Bone marrow (tissue), 2 donors: ENCODE measurements around the gene TXNL4A.
"Not testable (repeated sequence)": the region's sequence is repeated elsewhere in the genome, so short reads cannot be mapped to it uniquely, and the experiment has no call there.

Experiments
- DNase-seq, 2 donors: peaks; one replicate each; lab custom pipeline; 2025; lab: John Stamatoyannopoulos, UW

TXNL4A gene, protein sequence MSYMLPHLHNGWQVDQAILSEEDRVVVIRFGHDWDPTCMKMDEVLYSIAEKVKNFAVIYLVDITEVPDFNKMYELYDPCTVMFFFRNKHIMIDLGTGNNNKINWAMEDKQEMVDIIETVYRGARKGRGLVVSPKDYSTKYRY

GRCh38 chr18:79988451-79989194 lies at the start of gene TXNL4A:
TXNL4A (minus strand) TSS chr18:79988563; CDS start chr18:79988392, 171 bp downstream.
- peak; percentile 40 to 71 for DNase-seq

DNA sequence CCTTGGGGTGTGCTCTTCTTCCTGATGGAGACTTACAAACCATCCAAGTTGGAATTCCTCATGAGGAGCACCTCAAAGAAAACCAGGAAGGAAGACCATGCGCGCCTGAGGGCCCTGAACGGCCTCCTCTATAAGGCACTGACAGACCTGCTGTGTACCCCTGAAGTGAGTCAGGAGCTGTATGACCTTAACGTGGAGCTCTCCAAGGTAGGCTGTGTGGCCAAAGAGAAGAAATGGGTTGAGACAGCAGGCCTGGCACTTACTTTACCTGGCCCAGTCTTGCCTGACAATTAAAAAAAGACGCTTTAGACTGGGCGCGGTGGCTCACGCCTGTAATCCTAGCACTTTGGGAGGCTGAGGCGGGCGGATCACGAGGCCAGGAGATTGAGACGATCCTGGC lies 48.9 kb upstream of the TXNL4A start:
- DNase-seq, result no peak

DNA sequence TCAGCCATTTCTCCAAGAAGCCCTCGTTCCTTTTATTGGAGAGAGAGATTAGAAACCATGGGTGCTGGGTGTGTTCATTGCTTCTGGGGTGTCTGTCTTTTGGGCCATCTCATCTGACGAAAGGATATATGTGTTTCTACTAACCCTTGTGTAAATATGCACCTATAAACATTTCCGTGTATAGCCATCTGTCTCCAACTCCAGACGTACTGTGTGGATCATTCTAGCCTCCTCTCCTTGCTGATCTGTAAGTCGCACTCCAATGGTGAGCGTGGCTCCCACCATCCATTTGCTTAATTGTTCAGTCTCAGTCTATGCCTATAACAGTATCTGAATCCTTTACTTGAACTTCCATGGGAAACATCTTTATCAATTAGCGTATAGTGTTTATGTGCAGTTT lies 47.6 kb upstream of the TXNL4A start:
- no peak for DNase-seq

DNA sequence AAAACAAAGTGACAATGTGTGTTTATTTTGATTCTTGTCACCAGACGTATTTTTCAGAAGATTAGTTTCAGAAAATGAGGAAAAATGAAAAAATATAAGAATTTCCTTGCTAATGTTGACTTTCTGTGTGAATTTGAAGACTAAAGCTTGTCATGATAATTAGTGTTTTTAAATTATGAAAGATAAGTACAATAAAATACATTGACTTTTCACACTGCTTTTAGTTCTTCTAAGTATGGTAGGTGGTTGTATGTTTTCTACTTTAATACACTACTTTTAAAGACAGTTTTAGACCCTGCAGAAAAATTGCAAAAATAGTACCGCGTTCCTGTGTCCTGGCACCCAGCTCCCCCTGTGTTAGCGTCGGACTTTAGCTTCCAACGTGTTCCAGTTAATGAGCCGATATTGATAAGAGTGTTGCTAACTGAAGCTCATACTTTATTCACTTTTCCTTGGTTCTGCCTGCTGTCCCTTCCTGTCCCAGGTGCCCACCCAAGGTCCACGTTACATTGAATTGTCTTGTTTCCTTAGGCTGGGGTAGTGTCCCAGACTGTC lies 46.6 kb upstream of the TXNL4A start:
- no peak for DNase-seq

DNA sequence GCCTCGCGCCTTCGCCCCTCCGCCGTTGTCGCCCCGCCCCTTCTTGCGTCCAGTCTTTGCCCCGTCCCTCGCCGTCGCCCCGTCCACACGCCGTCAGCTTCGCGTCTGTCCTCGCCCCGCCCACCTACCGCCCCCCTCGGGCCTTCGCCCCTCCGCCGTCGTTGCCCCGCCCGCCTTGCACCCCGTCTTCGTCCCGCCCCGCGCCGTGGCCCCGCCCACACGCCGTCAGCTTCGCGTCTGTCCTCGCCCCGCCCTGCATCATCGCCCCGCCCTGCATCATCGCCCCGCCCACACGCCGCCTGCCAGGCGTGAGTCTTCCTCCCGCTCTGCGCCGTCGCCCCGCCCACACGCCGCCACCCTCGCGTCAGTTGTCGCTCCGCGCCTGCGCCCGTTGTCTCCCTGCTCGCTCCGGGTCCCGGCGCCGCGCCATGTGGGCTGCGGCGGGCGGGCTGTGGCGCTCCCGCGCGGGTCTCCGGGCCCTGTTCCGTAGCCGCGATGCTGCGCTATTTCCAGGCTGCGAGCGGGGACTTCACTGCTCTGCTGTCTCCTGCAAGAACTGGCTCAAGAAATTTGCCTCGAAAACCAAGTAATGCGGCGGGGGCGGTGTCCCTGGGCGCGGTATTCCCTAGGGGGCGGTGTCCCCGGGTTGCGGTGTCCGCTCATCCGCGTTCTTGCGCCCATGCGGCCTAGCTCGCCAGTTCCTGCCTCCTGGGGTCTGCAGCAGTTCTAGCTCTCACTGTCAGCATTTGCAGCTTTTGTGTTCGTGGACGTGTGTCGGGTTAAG lies 45.9 kb upstream of the TXNL4A start, which contains the start of gene RBFA:
Gene RBFA, plus strand, starts transcription at position 367 of the 784 bp plus-strand sequence. Its CDS starts 62 bp downstream, at position 429.
- DNase-seq, result peak; percentile 99 to 100

GRCh38 chr18:80033181-80034067 lies 45.1 kb upstream of the TXNL4A start:
- peak in 1 of 2 donors; percentile 62 for DNase-seq

- DNase-seq, result no peak
Observed at GRCh38 chr18:80029690-80030089, 41.3 kb upstream of the TXNL4A start.

DNA sequence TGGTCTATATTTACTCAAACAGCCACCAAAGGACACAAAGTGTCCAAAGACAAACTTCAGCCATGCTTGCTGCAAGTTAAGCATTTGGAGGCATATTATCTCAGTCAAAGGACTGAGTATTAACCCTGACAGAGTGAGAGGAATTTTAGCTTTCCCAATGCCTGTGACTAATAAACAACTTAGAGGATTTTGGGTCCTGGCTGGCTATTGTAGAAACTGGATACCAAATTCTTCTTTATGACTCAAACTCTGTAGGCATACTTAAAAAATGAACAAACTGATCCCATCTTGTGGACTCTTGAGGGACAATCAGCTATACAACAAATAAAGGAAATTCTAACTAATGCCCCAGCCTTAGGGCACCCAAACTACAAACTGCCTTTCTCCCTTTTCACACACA lies 39.4 kb upstream of the TXNL4A start:
- not testable (repeated sequence) for DNase-seq

- no peak for DNase-seq
Observed at GRCh38 chr18:80026363-80026762, 38.0 kb upstream of the TXNL4A start.

DNA sequence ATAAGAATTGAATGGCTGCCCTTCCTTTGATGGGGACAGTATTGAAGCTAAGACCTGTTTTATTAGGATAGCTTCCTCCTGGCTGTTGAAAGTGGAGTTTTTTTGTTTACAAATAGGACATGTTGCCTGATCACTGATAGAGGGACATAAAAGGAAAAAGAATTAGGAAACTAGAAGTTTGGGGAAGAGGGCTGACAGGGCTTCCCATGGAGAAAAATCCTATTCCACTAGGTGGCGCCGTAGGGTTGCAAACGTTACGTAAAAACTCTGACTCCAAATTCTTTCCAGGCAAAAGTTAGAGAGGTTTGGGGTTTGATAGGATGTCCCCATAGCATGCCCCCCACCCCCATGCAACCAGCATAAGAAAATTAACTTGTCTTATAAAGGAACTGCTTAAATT lies 34.8 kb upstream of the TXNL4A start:
- peak in 1 of 2 donors; percentile 1 for DNase-seq

- no peak for DNase-seq
Observed at GRCh38 chr18:80022613-80023012, 34.2 kb upstream of the TXNL4A start.

DNA sequence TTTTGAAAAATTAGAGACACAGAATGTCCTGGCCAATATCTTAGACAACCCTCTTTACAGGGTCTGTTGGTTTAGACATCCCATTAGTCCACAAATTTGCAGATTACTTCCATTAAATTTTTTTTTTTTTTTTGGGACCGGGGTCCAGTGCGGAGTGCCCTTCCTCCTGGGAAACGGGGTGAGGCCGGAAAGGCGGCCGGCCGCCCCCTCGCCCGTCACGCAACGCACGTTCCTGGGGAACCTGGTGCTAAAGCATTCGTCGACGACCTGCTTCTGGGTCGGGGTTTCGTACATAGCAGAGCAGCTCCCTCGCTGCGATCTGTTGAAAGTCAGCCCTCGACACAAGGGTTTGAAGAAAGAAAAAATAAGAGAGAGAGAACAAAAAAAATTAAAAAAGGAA lies 24.4 kb upstream of the TXNL4A start:
- no peak for DNase-seq

DNA sequence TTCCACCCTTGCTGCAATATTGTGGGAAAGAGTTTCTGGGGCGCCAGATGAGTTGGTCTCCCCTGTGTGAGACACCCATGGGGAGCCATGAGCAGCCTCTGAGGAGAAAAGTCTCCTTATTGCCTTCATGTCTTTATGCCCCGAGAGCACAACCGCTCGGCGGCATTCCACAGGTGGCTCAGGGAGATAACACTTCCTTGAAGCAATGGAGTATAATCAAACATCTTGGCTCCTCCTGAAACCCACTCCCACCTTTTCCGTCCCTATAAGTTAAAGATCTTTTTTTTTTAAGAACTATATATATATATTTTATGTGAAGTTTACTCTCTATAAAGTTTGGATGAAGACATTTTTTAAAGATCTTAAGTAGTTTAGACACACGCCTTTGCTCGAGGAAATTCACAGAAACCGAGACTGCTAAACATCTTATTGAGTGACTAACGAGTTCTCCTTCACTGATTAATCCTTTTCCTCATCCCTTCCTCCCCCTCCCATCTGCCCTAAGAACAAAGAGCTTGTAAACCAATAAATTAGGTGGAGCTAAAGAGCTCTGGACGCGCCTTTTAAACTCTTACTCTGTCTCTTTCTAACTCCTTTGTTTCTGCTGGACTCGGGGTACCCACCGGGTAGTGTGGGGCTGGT lies 23.3 kb upstream of the TXNL4A start:
- DNase-seq, result not testable (repeated sequence)

DNA sequence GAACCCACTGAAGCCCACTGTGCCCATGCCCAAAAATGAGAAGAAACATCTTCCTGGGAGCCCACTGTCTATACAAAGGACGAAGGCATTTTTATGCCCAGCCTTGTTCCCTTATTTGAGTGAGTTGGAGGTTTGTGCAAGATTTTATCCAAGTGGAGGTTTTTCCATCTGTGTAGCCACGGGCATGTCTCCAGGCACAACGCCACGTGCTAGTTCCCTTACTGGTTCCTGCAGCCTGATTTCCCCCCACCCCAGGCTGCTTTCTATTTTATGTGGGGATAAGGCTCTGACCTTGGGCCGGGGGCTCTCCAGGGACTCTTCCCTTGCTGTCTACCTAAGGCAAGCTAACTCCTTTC lies 22.2 kb upstream of the TXNL4A start:
- DNase-seq, result no peak

- no peak for DNase-seq
Observed at GRCh38 chr18:80009661-80010550, 21.5 kb upstream of the TXNL4A start.

DNA sequence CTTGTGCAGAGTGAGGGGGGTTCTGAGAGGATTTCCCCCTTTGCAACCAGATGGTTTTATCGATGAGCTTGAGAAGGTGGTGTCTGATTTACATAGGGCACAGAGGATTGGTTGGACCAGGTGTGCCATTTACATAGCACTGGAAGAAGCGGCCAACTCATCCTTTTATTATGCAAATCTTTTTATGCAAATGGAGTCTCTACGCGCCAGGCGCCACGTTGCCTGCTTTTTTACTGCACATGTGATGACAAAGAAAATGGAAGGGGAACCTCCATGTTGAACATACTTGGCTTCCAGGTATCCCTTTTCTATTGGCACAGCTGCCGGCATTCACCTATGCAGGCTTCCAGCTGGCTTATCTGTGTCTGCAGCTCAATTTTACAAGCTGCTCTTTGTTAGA lies 18.4 kb upstream of the TXNL4A start:
- DNase-seq, result no peak

- no peak for DNase-seq
Observed at GRCh38 chr18:80004600-80005342, 16.4 kb upstream of the TXNL4A start.

DNA sequence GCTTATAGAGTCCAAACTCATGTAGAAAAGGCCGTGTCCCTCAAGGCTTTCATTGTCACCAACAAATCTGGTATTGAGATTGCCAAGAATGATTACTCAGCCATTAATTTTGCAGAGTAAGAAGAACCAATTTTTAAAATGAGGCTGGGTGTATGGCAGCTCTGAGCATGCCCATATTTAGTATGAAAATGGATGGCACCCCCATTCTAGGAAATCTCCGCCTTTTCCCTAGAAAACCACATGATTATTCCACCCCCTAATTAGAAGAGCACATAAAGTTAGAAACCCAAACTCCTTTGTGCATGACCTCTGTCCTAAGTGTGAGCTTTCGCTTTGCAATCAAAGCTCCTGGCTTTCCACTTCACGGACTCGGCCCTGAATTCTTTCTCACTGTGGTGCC lies 14.1 kb upstream of the TXNL4A start:
- DNase-seq, result no peak

DNA sequence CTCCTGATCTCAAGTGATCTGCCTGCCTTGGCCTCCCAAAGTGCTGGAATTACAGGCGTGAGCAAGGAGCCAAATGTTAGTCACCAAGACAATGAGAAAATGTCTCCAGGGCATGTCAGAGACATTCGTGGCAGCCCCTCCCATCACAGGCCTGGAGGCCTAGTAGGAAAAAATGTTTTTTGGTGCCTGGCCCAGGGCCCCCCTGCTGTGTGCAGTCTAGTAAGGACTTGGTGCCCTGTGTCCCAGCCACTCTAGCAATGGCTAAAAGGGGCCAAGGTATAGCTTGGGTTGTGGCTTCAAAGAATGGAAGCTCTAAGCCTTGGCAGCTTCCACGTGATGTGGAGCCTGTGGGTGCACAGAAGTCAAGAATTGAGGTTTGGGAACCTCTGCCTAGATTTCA lies 12.5 kb upstream of the TXNL4A start:
- no peak for DNase-seq
